Fibroblast of skin of left biceps (primary cell): ENCODE data around the gene AXIN1.
"Not testable (repeated sequence)": the region's sequence is repeated elsewhere in the genome, so short reads cannot be mapped to it uniquely, and the experiment has no call there.

Experiments
- DNase-seq, 2 experiments: peaks; one replicate each; pipeline ENCODE4 v3.0.0-alpha.2; 2013; ENCODE audit warnings: low read depth in 2 of 2

The AXIN1 gene

GRCh38 chr16:333406-334094, 19.0 kb downstream of the AXIN1 start:
- no peak for DNase-seq

GRCh38 chr16:331181-331814, 21.2 kb downstream of the AXIN1 start:
- DNase-seq, result not testable (repeated sequence)

GRCh38 chr16:330741-331140, 21.8 kb downstream of the AXIN1 start:
- DNase-seq, result no peak

GRCh38 chr16:325375-326145, 27.0 kb downstream of the AXIN1 start:
- DNase-seq, result no peak

- DNase-seq, result no peak
These were observed 27.8 kb downstream of the AXIN1 start for GRCh38 chr16:324451-325334.

GRCh38 chr16:324201-324450, 28.4 kb downstream of the AXIN1 start:
- DNase-seq, result no peak

- no peak for DNase-seq
These were observed 29.9 kb downstream of the AXIN1 start for GRCh38 chr16:322476-323143.

- no peak for DNase-seq
These were observed 31.0 kb downstream of the AXIN1 start for GRCh38 chr16:321532-321931.

GRCh38 chr16:320206-320605, 32.3 kb downstream of the AXIN1 start:
- DNase-seq, result no peak

GRCh38 chr16:318628-319027, 33.9 kb downstream of the AXIN1 start:
- no peak for DNase-seq

- DNase-seq, result no peak
These were observed 34.9 kb downstream of the AXIN1 start for GRCh38 chr16:317583-317982.

- DNase-seq, result no peak
These were observed 35.6 kb downstream of the AXIN1 start for GRCh38 chr16:316741-317464.

- DNase-seq, result no peak
These were observed 37.7 kb downstream of the AXIN1 start for GRCh38 chr16:314795-315299.

GRCh38 chr16:314351-314750, 38.2 kb downstream of the AXIN1 start:
- no peak for DNase-seq

- DNase-seq, result no peak
These were observed 40.8 kb downstream of the AXIN1 start for GRCh38 chr16:311725-312124.

- no peak for DNase-seq
These were observed 43.0 kb downstream of the AXIN1 start for GRCh38 chr16:309476-309875.

- DNase-seq, result no peak
These were observed 44.7 kb downstream of the AXIN1 start for GRCh38 chr16:307691-308312.

- no peak for DNase-seq
These were observed 45.6 kb downstream of the AXIN1 start for GRCh38 chr16:306911-307370.

- no peak for DNase-seq
These were observed 46.5 kb downstream of the AXIN1 start for GRCh38 chr16:305916-306626.
